ENCODE results near the gene MT1E. TPM values are rescaled to one million over a fixed set of nuclear protein-coding genes. Genes with fewer than 3 reads are reported as not detected.

MT1E gene
- total RNA-seq, 2 experiments from 2014 or later, result 61.1 to 108 TPM

GRCh38 chr16:56625943-56626654 lies 518 bp downstream of the MT1E start:
- CTCF ChIA-PET, result interaction anchor here (0.7 to 1.2 kb wide), 5 partner anchors 15 to 37 kb away, joined by 3 to 9 read pairs (median 6); partner anchors contain the start of gene MT2A
- Mint-ChIP-seq H3K9me3 (ENCODE audit: low read depth) (no peaks in the 10 kb centered on the region), H3K36me3 (ENCODE audit: low read depth) (no peaks in the 10 kb centered on the region), H3K4me1 (peaks cover 14% of the 10 kb centered on the region), H3K27me3 (peaks cover 31% of the 10 kb centered on the region), H3K27ac (peak overlapping the region; percentile 55), H3K4me3 (peak overlapping the region; percentile 71)
- POLR2A ChIA-PET, result interaction anchor here (0.7 to 3.0 kb wide), 8 partner anchors 8 to 56 kb away, joined by 3 to 31 read pairs (median 5); partner anchors contain the start of genes MT1F, MT1X and MT2A
- DNase-seq (peak; percentile 29), ATAC-seq (peak; percentile 28)
- intact Hi-C loops (cut with DNase I, micrococcal nuclease), result loop anchor here (1.0 to 2.0 kb wide), 7 partner anchors 17 to 56 kb away; partner anchors contain the start of genes MT1F (in 1 of the 2), MT1G (in 1 of the 2), MT1H (in 1 of the 2) and MT1X (in 1 of the 2)

- POLR2A ChIA-PET, result interaction anchor here (3.0 kb wide), 1 partner anchor 18 kb away, joined by 31 read pairs; the partner anchor contains the start of gene MT2A
- DNase-seq (no peak), ATAC-seq (no peak)
- H3K36me3 Mint-ChIP-seq (ENCODE audit: low read depth), result no peaks in the 10 kb centered on the region
- intact Hi-C loops (cut with DNase I, micrococcal nuclease), result no loop called here
- H3K4me1 Mint-ChIP-seq, result peaks cover 14% of the 10 kb centered on the region
- no peak overlapping the region for H3K27ac Mint-ChIP-seq
- H3K9me3 Mint-ChIP-seq (ENCODE audit: low read depth), result no peaks in the 10 kb centered on the region
- peak overlapping the region; percentile 71 for H3K4me3 Mint-ChIP-seq
- CTCF ChIA-PET, result interaction anchor here (0.6 to 0.7 kb wide), 2 partner anchors 37 to 283 kb away, joined by 3 to 5 read pairs; no protein-coding TSS in a partner anchor
- H3K27me3 Mint-ChIP-seq, result peaks cover 37% of the 10 kb centered on the region
Observed at GRCh38 chr16:56626685-56627084, 1.1 kb downstream of the MT1E start.

- H3K36me3 Mint-ChIP-seq (ENCODE audit: low read depth), result no peaks in the 10 kb centered on the region
- ChIA-PET CTCF (interaction anchor here (1.2 kb wide), 1 partner anchor 28 kb away, joined by 3 read pairs; no protein-coding TSS in a partner anchor), POLR2A (no interaction called here)
- H3K4me3 Mint-ChIP-seq, result no peak overlapping the region
- peaks cover 50% of the 10 kb centered on the region for H3K27me3 Mint-ChIP-seq
- ATAC-seq (no peak), DNase-seq (no peak)
- intact Hi-C loops (cut with DNase I, micrococcal nuclease), result no loop called here
- H3K4me1 Mint-ChIP-seq, result peaks cover 21% of the 10 kb centered on the region
- no peak overlapping the region for H3K27ac Mint-ChIP-seq
- H3K9me3 Mint-ChIP-seq (ENCODE audit: low read depth), result no peaks in the 10 kb centered on the region
Observed at GRCh38 chr16:56628486-56629350, 3.1 kb downstream of the MT1E start.

GRCh38 chr16:56629531-56629930 lies 4.0 kb downstream of the MT1E start:
- H3K27me3 Mint-ChIP-seq, result peaks cover 55% of the 10 kb centered on the region
- POLR2A ChIA-PET, result no interaction called here

GRCh38 chr16:56630134-56630533 lies 4.6 kb downstream of the MT1E start:
- Mint-ChIP-seq H3K27ac (no peak overlapping the region), H3K4me1 (peaks cover 21% of the 10 kb centered on the region), H3K4me3 (no peak overlapping the region), H3K27me3 (peaks cover 57% of the 10 kb centered on the region), H3K36me3 (ENCODE audit: low read depth) (no peaks in the 10 kb centered on the region), H3K9me3 (ENCODE audit: low read depth) (no peaks in the 10 kb centered on the region)
- CTCF ChIA-PET, result interaction anchor here (1.2 to 1.8 kb wide), 4 partner anchors 11 to 31 kb away, joined by 4 to 8 read pairs (median 4); no protein-coding TSS in a partner anchor
- DNase-seq, result no peak
- intact Hi-C loops (cut with DNase I, micrococcal nuclease), result no loop called here
- POLR2A ChIA-PET, result no interaction called here
- peak; percentile 48 for ATAC-seq

More at GRCh38 chr16:56629531-56629930, 4.0 kb downstream of the MT1E start:
- CTCF ChIA-PET, result interaction anchor here (1.2 to 1.8 kb wide), 4 partner anchors 12 to 32 kb away, joined by 4 to 8 read pairs (median 4); no protein-coding TSS in a partner anchor
- no peak for DNase-seq
- ATAC-seq, result no peak
- Mint-ChIP-seq H3K4me3 (no peak overlapping the region), H3K27ac (no peak overlapping the region), H3K9me3 (ENCODE audit: low read depth) (no peaks in the 10 kb centered on the region), H3K4me1 (peaks cover 21% of the 10 kb centered on the region), H3K36me3 (ENCODE audit: low read depth) (no peaks in the 10 kb centered on the region)
- intact Hi-C loops (cut with DNase I, micrococcal nuclease), result no loop called here

- POLR2A ChIA-PET, result no interaction called here
Observed at GRCh38 chr16:56631197-56631596, 5.6 kb downstream of the MT1E start.

GRCh38 chr16:56631832-56632155 lies 6.2 kb downstream of the MT1E start:
- no peak for ATAC-seq
- H3K4me3 Mint-ChIP-seq, result peak overlapping the region; percentile 37
- no peaks in the 10 kb centered on the region for H3K9me3 Mint-ChIP-seq (ENCODE audit: low read depth)
- no peaks in the 10 kb centered on the region for H3K36me3 Mint-ChIP-seq (ENCODE audit: low read depth)
- CTCF ChIA-PET, result interaction anchor here (0.9 to 1.2 kb wide), 2 partner anchors 11 to 26 kb away, joined by 3 read pairs; no protein-coding TSS in a partner anchor
- H3K27me3 Mint-ChIP-seq, result peaks cover 59% of the 10 kb centered on the region
- no peak overlapping the region for H3K27ac Mint-ChIP-seq
- intact Hi-C loops (cut with DNase I, micrococcal nuclease), result no loop called here
- POLR2A ChIA-PET, result no interaction called here
- no peak for DNase-seq
- peaks cover 18% of the 10 kb centered on the region for H3K4me1 Mint-ChIP-seq

More at GRCh38 chr16:56631197-56631596, 5.6 kb downstream of the MT1E start:
- Mint-ChIP-seq H3K36me3 (ENCODE audit: low read depth) (no peaks in the 10 kb centered on the region), H3K27ac (no peak overlapping the region), H3K4me3 (no peak overlapping the region), H3K9me3 (ENCODE audit: low read depth) (no peaks in the 10 kb centered on the region), H3K4me1 (peaks cover 20% of the 10 kb centered on the region), H3K27me3 (peaks cover 56% of the 10 kb centered on the region)
- ATAC-seq (no peak), DNase-seq (no peak)
- CTCF ChIA-PET, result interaction anchor here (0.9 to 1.8 kb wide), 5 partner anchors 10 to 30 kb away, joined by 3 to 8 read pairs (median 3); no protein-coding TSS in a partner anchor
- intact Hi-C loops (cut with DNase I, micrococcal nuclease), result no loop called here

GRCh38 chr16:56632156-56632847 lies 6.7 kb downstream of the MT1E start, which contains the start of gene MT1M:
Gene MT1M, plus strand, starts transcription at chr16:56632659. Its CDS starts 73 bp downstream, at chr16:56632732.
- CTCF ChIA-PET, result interaction anchor here (1.2 kb wide), 1 partner anchor 27 kb away, joined by 3 read pairs; no protein-coding TSS in a partner anchor
- intact Hi-C loops (cut with DNase I, micrococcal nuclease), result no loop called here
- Mint-ChIP-seq H3K27me3 (peaks cover 60% of the 10 kb centered on the region), H3K36me3 (ENCODE audit: low read depth) (no peaks in the 10 kb centered on the region), H3K27ac (no peak within 1 kb of the TSS), H3K4me3 (peak within 1 kb of the TSS; percentile 52), H3K9me3 (ENCODE audit: low read depth) (no peaks in the 10 kb centered on the region), H3K4me1 (peaks cover 18% of the 10 kb centered on the region)
- POLR2A ChIA-PET, result no interaction called here
- ATAC-seq (no peak), DNase-seq (peak; percentile 22)

GRCh38 chr16:56632848-56633365 lies 7.3 kb downstream of the MT1E start:
- ChIA-PET POLR2A (no interaction called here), CTCF (no interaction called here)
- ATAC-seq (no peak), DNase-seq (no peak)
- intact Hi-C loops (cut with DNase I, micrococcal nuclease), result no loop called here
- Mint-ChIP-seq H3K36me3 (ENCODE audit: low read depth) (no peaks in the 10 kb centered on the region), H3K27ac (no peak overlapping the region), H3K4me3 (peak overlapping the region; percentile 52), H3K4me1 (peaks cover 21% of the 10 kb centered on the region), H3K9me3 (ENCODE audit: low read depth) (no peaks in the 10 kb centered on the region), H3K27me3 (peaks cover 66% of the 10 kb centered on the region)

- CTCF ChIA-PET, result no interaction called here
- H3K4me1 Mint-ChIP-seq, result peaks cover 24% of the 10 kb centered on the region
- H3K27ac Mint-ChIP-seq, result no peak overlapping the region
- H3K4me3 Mint-ChIP-seq, result no peak overlapping the region
- intact Hi-C loops (cut with DNase I, micrococcal nuclease), result no loop called here
- ATAC-seq (no peak), DNase-seq (no peak)
- H3K9me3 Mint-ChIP-seq (ENCODE audit: low read depth), result no peaks in the 10 kb centered on the region
- POLR2A ChIA-PET, result no interaction called here
- H3K27me3 Mint-ChIP-seq, result peaks cover 69% of the 10 kb centered on the region
- no peaks in the 10 kb centered on the region for H3K36me3 Mint-ChIP-seq (ENCODE audit: low read depth)
Observed at GRCh38 chr16:56633535-56633934, 8.0 kb downstream of the MT1E start.

Measured in activated CD4-positive, alpha-beta T cell treated with anti-CD3 and anti-CD28 coated beads for 36 hours (primary cell).